Activated T-cell treated with anti-CD3 and anti-CD28 coated beads, Interleukin-2, amount 50 U/mL, for 72 hours (primary cell): ENCODE measurements around the gene FAM216A. TPM values are rescaled to one million over a fixed set of nuclear protein-coding genes. Genes with fewer than 3 reads are reported as not detected.

ENCODE experiments used
- ATAC-seq, 2 donors: fragments of 150-1000 bp; cut with Tn5 transposase; replicated peaks in 1 of 2; 2 replicates each; pipeline ENCODE4 v1.10.0; 2021; ENCODE audit warnings: moderate library complexity in 2 of 2, mild to moderate bottlenecking in 1 of 2
- DNase-seq, 2 donors: peaks; one replicate each; pipeline ENCODE4 v3.0.0; 2021 to 2022; ENCODE audit warnings: mixed read lengths in 1 of 2
- H3K27ac Mint-ChIP-seq: one replicate; pipeline ENCODE4 v1.8.0; 2022; ENCODE audit warnings: mild to moderate bottlenecking, moderate library complexity, mixed read lengths
- H3K27me3 Mint-ChIP-seq: one replicate; pipeline ENCODE4 v1.8.0; 2022; ENCODE audit warnings: low read depth, mixed read lengths
- H3K36me3 Mint-ChIP-seq, 2 donors: one replicate each; pipeline ENCODE4 v1.8.0; 2022; ENCODE audit warnings: mixed read lengths in 2 of 2, mild to moderate bottlenecking in 1 of 2; ENCODE audit not compliant: insufficient read depth in 2 of 2
- H3K4me1 Mint-ChIP-seq: one replicate; pipeline ENCODE4 v1.8.0; 2022; ENCODE audit warnings: low read depth, mixed read lengths
- H3K4me3 Mint-ChIP-seq, 2 donors: one replicate each; pipeline ENCODE4 v1.8.0; 2022; ENCODE audit warnings: mild to moderate bottlenecking in 2 of 2, mixed read lengths in 2 of 2, moderate library complexity in 2 of 2
- H3K9me3 Mint-ChIP-seq, 2 donors: one replicate each; pipeline ENCODE4 v1.8.0; 2022; ENCODE audit warnings: mixed read lengths in 2 of 2
- total RNA-seq, 2 donors: library from RNA; stranded (reverse); gene quantifications; one replicate each; pipeline ENCODE4 v1.2.3, GENCODE V29; 2022

FAM216A gene
- total RNA-seq, 2 donors from 2014 or later, result 17.5 to 23.4 TPM

DNA sequence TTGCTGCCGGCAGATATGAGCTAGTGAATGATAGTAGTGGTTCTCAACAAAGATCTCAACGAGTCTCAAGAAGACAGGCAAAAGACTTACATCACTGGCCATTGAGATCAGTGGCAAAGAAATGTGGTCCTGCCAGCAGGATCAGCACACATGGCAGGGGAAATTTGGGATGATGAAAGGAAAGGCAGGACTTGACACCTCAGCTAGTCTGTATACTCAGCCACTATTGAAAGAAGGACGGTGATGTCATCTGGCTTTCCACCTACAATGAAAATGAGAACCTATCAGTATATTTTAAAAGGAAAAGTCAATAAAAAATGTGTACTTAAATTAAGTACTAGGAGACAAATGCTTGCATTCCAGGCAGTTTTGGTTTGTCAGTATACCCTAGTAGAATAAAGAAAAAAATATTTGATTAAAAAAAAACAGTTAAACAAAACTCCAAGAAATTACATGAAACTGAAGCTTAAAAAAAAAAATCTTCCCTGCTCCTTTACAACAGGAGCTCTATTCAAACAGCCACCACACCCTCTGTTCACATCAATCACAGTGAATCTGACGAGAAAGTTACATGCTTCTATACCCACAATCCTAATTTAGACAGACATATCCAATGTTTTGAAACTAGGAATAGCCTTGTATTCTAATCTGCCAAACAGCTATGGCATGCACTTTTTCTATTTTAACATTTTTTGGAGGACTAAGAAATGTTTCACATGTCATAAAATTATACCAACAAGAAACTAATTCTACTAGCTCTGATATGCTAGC, 68.4 kb downstream of the FAM216A start:
- ATAC-seq, result no peak
- Mint-ChIP-seq H3K4me1 (peaks cover 22% of the 10 kb centered on the region), H3K27me3 (no peaks in the 10 kb centered on the region), H3K4me3 (no peak overlapping the region), H3K27ac (peak overlapping the region; percentile 83), H3K36me3 (peaks cover 3 to 25% of the 10 kb centered on the region in 2 donors), H3K9me3 (no peaks in the 10 kb centered on the region)
- no peak for DNase-seq

DNA sequence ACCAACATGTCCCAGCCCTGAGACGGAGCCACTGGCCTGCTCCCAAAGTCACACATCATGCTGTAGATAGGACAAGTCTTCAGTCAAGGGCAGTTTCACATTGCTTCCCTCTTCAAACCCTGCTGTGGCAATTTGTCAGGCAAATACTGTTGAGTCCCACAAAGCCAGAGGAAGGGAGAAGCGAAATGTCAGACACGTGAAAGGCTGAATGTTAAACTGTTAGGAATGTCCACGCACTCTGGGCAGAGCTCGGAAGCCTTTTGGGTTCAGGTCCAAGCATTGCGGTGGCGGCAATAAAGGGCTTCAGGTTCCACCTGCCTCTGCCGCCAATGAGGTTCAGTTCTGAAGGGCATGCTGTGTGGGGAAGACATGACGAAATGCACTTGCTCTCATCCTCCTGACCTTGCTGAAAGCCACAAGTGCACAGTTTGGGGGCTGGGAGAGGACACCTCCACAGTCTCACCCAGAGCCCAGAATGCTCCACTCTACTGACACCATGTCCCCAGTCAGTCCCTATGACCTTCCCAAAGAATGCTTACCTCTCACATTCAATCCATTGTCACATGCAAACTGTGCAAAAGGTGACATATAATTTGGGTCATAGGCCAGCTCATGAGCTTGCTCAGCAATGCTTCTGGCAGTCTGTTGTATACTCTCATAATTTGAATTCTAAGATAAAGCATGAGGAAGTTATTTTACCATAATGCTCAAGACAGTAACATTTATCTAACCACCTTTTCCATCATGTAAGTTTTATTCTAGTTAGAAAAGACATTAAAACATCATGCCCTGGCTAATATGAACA, 69.2 kb downstream of the FAM216A start:
- ATAC-seq (no peak), DNase-seq (no peak)
- Mint-ChIP-seq H3K27me3 (no peaks in the 10 kb centered on the region), H3K9me3 (no peaks in the 10 kb centered on the region), H3K36me3 (peaks cover 3 to 31% of the 10 kb centered on the region in 2 donors), H3K4me1 (peaks cover 22% of the 10 kb centered on the region), H3K4me3 (no peak overlapping the region), H3K27ac (peak overlapping the region; percentile 83)

DNA sequence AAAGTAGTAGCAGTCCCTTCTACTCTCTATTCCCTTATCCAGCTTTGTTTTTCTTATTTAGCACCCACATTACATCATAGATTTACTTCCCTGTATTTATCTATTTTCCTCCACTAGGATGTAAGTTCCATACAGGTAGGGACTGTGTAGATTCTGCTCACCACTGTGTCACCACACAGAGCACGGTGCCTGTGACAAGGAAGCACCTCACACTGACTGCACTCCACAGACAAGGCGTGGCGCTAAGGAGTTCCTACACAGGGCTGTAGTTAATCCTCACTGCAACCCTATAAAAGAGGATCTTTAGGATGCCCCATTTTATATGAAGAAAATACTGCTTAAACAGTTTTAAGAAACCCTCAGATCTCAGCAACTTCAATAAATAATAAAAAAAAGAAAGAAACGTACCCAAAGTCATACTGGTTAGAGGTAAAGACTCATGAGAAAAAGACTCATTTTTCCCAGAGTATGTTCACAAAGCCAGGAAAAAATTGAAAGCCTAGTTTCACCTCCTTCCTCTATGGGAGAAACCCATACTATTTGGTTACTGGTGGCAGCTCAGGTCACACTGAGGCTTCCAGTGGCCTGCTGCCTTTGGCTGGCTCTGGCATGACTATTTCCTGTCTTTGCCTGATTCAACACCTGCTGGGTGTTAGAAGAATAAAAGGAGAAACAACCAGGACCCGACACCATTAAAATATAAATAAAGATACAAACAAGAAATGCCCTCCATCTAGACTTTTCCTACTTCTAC, 70.4 kb downstream of the FAM216A start:
- peaks cover 7 to 37% of the 10 kb centered on the region in 2 donors for H3K36me3 Mint-ChIP-seq
- ATAC-seq (no peak), DNase-seq (no peak)
- H3K27me3 Mint-ChIP-seq, result no peaks in the 10 kb centered on the region
- no peaks in the 10 kb centered on the region for H3K9me3 Mint-ChIP-seq
- peak overlapping the region; percentile 65 for H3K27ac Mint-ChIP-seq
- no peak overlapping the region for H3K4me3 Mint-ChIP-seq
- H3K4me1 Mint-ChIP-seq, result peaks cover 31% of the 10 kb centered on the region

Other genes starting within 250 kb of the FAM216A start
- 100 to 1,000 TPM; 106 to 127 TPM for gene ATP2A2, start 187.6 kb upstream of the FAM216A start, total RNA-seq
- gene ANAPC7, start 65.1 kb upstream of the FAM216A start, total RNA-seq, result 10 to 100 TPM; 49.1 to 61.1 TPM
- 100 to 1,000 TPM; 166 to 210 TPM for gene ARPC3, start 18.5 kb upstream of the FAM216A start, total RNA-seq
- gene GPN3, start 588 bp upstream of the FAM216A start, total RNA-seq, result 10 to 100 TPM; 42.3 to 43.4 TPM
- 100 to 1,000 TPM in 1 of 2 donors, 10 to 100 TPM in 1; 98.2 to 104 TPM for gene VPS29, start 33.3 kb downstream of the FAM216A start, total RNA-seq
- gene RAD9B, start 33.5 kb downstream of the FAM216A start, total RNA-seq, result 1 to 10 TPM; 2.3 to 4.4 TPM
- gene PPTC7, start 114.5 kb downstream of the FAM216A start, total RNA-seq, result 10 to 100 TPM; 42.6 to 42.9 TPM
- gene TCTN1, start 145.3 kb downstream of the FAM216A start, total RNA-seq, result 1 to 10 TPM; 9.7 to 10.0 TPM
- 10 to 100 TPM; 10.5 to 12.8 TPM for gene HVCN1, start 220.3 kb downstream of the FAM216A start, total RNA-seq